ENCODE results near the gene TUBB2B. TPM values are rescaled to one million over a fixed set of nuclear protein-coding genes. Genes with fewer than 3 reads are reported as not detected.

The TUBB2B gene
- total RNA-seq, 1 experiment from 2014 or later: 0.86 TPM

- RAD21 ChIA-PET (ENCODE audit: low non-redundant PET in 1 of 2, low total read pairs in 2 of 2, uncharacterized antibody in 2 of 2, unreplicated experiment in 2 of 2): no interaction called here
- POLR2A ChIA-PET: no interaction called here
- CTCF ChIA-PET: no interaction called here
These were observed 26.1 kb downstream of the TUBB2B start for GRCh38 chr6:3201388-3201787.

GRCh38 chr6:3200682-3201081, 26.8 kb downstream of the TUBB2B start:
- Histone ChIP-seq H3K79me2 (ENCODE audit: insufficient read depth, low read length) (no peaks in the 10 kb centered on the region), H3K36me3 (ENCODE audit: control insufficient read depth in 1 of 2, insufficient read depth in 2 of 2, low read length in 2 of 2) (no peaks in the 10 kb centered on the region), H3K27me3 (ENCODE audit: insufficient read depth, low read length) (no peaks in the 10 kb centered on the region), H3K4me3 (replicated peaks in 1 of 2; ENCODE audit: low read depth in 1 of 2, low read length in 2 of 2) (no peak overlapping the region), H2AFZ (ENCODE audit: low read depth, low read length, poor library complexity, severe bottlenecking) (no peak overlapping the region), H3K9me3 (ENCODE audit: control insufficient read depth in 1 of 2, insufficient read depth in 1 of 2, low read depth in 1 of 2, low read length in 2 of 2) (no peaks in the 10 kb centered on the region), H3K4me1 (ENCODE audit: control insufficient read depth in 1 of 2, insufficient read depth in 2 of 2, low read length in 2 of 2) (peaks cover 8 to 14% of the 10 kb centered on the region in 2 experiments; a peak in 3 of 4 replicates), H3K4me2 (ENCODE audit: low read length) (no peak overlapping the region), H4K20me1 (ENCODE audit: insufficient read depth) (no peaks in the 10 kb centered on the region), H3K9me2 (ENCODE audit: insufficient read depth) (no peaks in the 10 kb centered on the region), H3K27ac (ENCODE audit: low read depth, low read length) (no peak overlapping the region), H3K9ac (ENCODE audit: low read length) (no peak overlapping the region)
- no TSS peak for BruUV-seq (replicated peaks)
- ChIA-PET POLR2A (no interaction called here), RAD21 (ENCODE audit: low non-redundant PET in 1 of 2, low total read pairs in 2 of 2, uncharacterized antibody in 2 of 2, unreplicated experiment in 2 of 2) (no interaction called here), CTCF (no interaction called here)
- intact Hi-C loops (cut with micrococcal nuclease): no loop called here
- ATAC-seq: no peak
- no peak for DNase-seq (ENCODE audit: low read depth, low spot score)
- TF ChIP-seq SIN3A (IDR thresholded peaks at IDR 0.05; ENCODE audit: low read depth) (no peak), POLR2A (IDR thresholded peaks at IDR 0.05; ENCODE audit: borderline replicate concordance, extremely low read depth, insufficient read depth, insufficient read length) (no peak), ZNF274 (IDR thresholded peaks at IDR 0.05; ENCODE audit: low read depth, low read length) (no peak), EZH2 (IDR thresholded peaks at IDR 0.05) (no peak), ZBTB33 (IDR thresholded peaks at IDR 0.05; ENCODE audit: extremely low read depth, insufficient replicate concordance, low read length) (no peak), YY1 (IDR thresholded peaks at IDR 0.05; ENCODE audit: extremely low read depth, insufficient replicate concordance, low read depth, low read length) (no peak), REST (IDR thresholded peaks at IDR 0.05; ENCODE audit: low read depth) (no peak), EGR1 (IDR thresholded peaks at IDR 0.05; ENCODE audit: low read depth) (no peak), RAD21 (IDR thresholded peaks at IDR 0.05; ENCODE audit: low read depth) (no peak), SRF (IDR thresholded peaks at IDR 0.05; ENCODE audit: low read depth) (no peak), CEBPB (IDR thresholded peaks at IDR 0.05; ENCODE audit: low read depth) (no peak)

More at GRCh38 chr6:3201388-3201787, 26.1 kb downstream of the TUBB2B start:
- Histone ChIP-seq H3K9ac (ENCODE audit: low read length) (no peak overlapping the region), H3K9me3 (ENCODE audit: control insufficient read depth in 1 of 2, insufficient read depth in 1 of 2, low read depth in 1 of 2, low read length in 2 of 2) (no peaks in the 10 kb centered on the region), H3K36me3 (ENCODE audit: control insufficient read depth in 1 of 2, insufficient read depth in 2 of 2, low read length in 2 of 2) (no peaks in the 10 kb centered on the region), H3K27ac (ENCODE audit: low read depth, low read length) (no peak overlapping the region), H3K9me2 (ENCODE audit: insufficient read depth) (no peaks in the 10 kb centered on the region), H3K4me1 (ENCODE audit: control insufficient read depth in 1 of 2, insufficient read depth in 2 of 2, low read length in 2 of 2) (peaks cover 4 to 14% of the 10 kb centered on the region in 2 experiments; a peak in 3 of 4 replicates), H3K27me3 (ENCODE audit: insufficient read depth, low read length) (no peaks in the 10 kb centered on the region), H3K4me2 (ENCODE audit: low read length) (no peak overlapping the region), H3K79me2 (ENCODE audit: insufficient read depth, low read length) (no peaks in the 10 kb centered on the region), H4K20me1 (ENCODE audit: insufficient read depth) (no peaks in the 10 kb centered on the region), H2AFZ (ENCODE audit: low read depth, low read length, poor library complexity, severe bottlenecking) (no peak overlapping the region), H3K4me3 (replicated peaks in 1 of 2; ENCODE audit: low read depth in 1 of 2, low read length in 2 of 2) (no peak overlapping the region)
- DNase-seq (ENCODE audit: low read depth, low spot score): no peak
- intact Hi-C loops (cut with micrococcal nuclease): no loop called here
- no TSS peak for BruUV-seq (replicated peaks)
- ATAC-seq: no peak
- TF ChIP-seq EGR1 (IDR thresholded peaks at IDR 0.05; ENCODE audit: low read depth) (no peak), ELF1 (IDR thresholded peaks at IDR 0.05; ENCODE audit: borderline replicate concordance, low read depth) (no peak), FOSL1 (IDR thresholded peaks at IDR 0.05; ENCODE audit: low read depth) (no peak), POLR2AphosphoS5 (IDR thresholded peaks at IDR 0.05; ENCODE audit: low read depth, low read length) (no peak), POLR2A (IDR thresholded peaks at IDR 0.05; ENCODE audit: borderline replicate concordance, extremely low read depth, insufficient read depth, insufficient read length) (no peak), EZH2phosphoT487 (IDR thresholded peaks at IDR 0.05; ENCODE audit: borderline replicate concordance) (no peak), MAX (IDR thresholded peaks at IDR 0.05) (no peak), RAD21 (IDR thresholded peaks at IDR 0.05; ENCODE audit: low read depth) (no peak), SIN3A (IDR thresholded peaks at IDR 0.05; ENCODE audit: low read depth) (no peak), JUND (IDR thresholded peaks at IDR 0.05) (no peak), YY1 (IDR thresholded peaks at IDR 0.05; ENCODE audit: extremely low read depth, insufficient replicate concordance, low read depth, low read length) (no peak), SP1 (IDR thresholded peaks at IDR 0.05; ENCODE audit: low read depth) (no peak), EZH2 (IDR thresholded peaks at IDR 0.05) (no peak)

Measured in HCT116 (cell line).